GM23248 (cell line): ENCODE results near the gene PTH2. TPM values are rescaled to one million over a fixed set of nuclear protein-coding genes. Genes with fewer than 3 reads are reported as not detected.

Source experiments
- DNase-seq: peaks from one replicate; pipeline ENCODE4 v3.0.0-alpha.2; 2015
- H2AFZ ChIP-seq: fragments of 200-600 bp; sonication (generic); 2 replicates; pipeline ENCODE4 v1.6.1; 2016; ENCODE audit warnings: antibody characterized with exemption
- H3F3A ChIP-seq: fragments of 200-600 bp; sonication (generic); 2 replicates; pipeline ENCODE4 v1.6.1; 2016; ENCODE audit warnings: mild to moderate bottlenecking, antibody characterized with exemption, mixed run types; ENCODE audit not compliant: insufficient read depth
- H3K27ac ChIP-seq: fragments of 200-600 bp; sonication (generic); 2 replicates; pipeline ENCODE4 v1.5.1; 2016; ENCODE audit warnings: mild to moderate bottlenecking
- H3K27me3 ChIP-seq: fragments of 200-600 bp; sonication (generic); replicated peaks from 2 replicates; pipeline ENCODE4 v1.6.1; 2016; ENCODE audit warnings: mild to moderate bottlenecking; ENCODE audit not compliant: insufficient read depth
- H3K36me3 ChIP-seq: fragments of 200-600 bp; sonication (generic); 2 replicates; pipeline ENCODE4 v1.6.1; 2016; ENCODE audit warnings: low read depth, mild to moderate bottlenecking
- H3K4me1 ChIP-seq: fragments of 200-600 bp; sonication (generic); 2 replicates; pipeline ENCODE4 v1.6.1; 2016; ENCODE audit warnings: mild to moderate bottlenecking; ENCODE audit not compliant: insufficient read depth
- H3K4me2 ChIP-seq: fragments of 200-600 bp; sonication (generic); one replicate; pipeline ENCODE4 v1.6.1; 2016; ENCODE audit warnings: mild to moderate bottlenecking; ENCODE audit not compliant: unreplicated experiment
- H3K4me3 ChIP-seq: fragments of 200-600 bp; sonication (generic); 2 replicates; pipeline ENCODE4 v1.5.1; 2016; ENCODE audit warnings: mild to moderate bottlenecking
- H3K79me2 ChIP-seq: fragments of 200-600 bp; sonication (generic); 2 replicates; pipeline ENCODE4 v1.6.1; 2016; ENCODE audit warnings: mild to moderate bottlenecking; ENCODE audit not compliant: insufficient read depth
- H3K9ac ChIP-seq: fragments of 200-600 bp; sonication (generic); 2 replicates; pipeline ENCODE4 v1.6.1; 2016; ENCODE audit warnings: mild to moderate bottlenecking
- H3K9me2 ChIP-seq: fragments of 200-600 bp; sonication (generic); 2 replicates; pipeline ENCODE4 v1.6.1; 2016; ENCODE audit warnings: mixed run types, mild to moderate bottlenecking, moderate library complexity; ENCODE audit not compliant: insufficient read depth
- H3K9me3 ChIP-seq: fragments of 200-600 bp; sonication (generic); one replicate; pipeline ENCODE4 v1.6.1; 2017; ENCODE audit warnings: low read depth
- H4K20me1 ChIP-seq: fragments of 200-600 bp; sonication (generic); 2 replicates; pipeline ENCODE4 v1.6.0; 2016; ENCODE audit not compliant: insufficient read depth
- EZH2 ChIP-seq: fragments of 200-600 bp; sonication (generic); IDR thresholded peaks from 2 replicates; pipeline ENCODE4 v1.6.1; 2018; ENCODE audit warnings: antibody characterized with exemption, mild to moderate bottlenecking; ENCODE audit not compliant: insufficient read depth, poor library complexity, severe bottlenecking
- EZH2phosphoT487 ChIP-seq: fragments of 200-600 bp; sonication (generic); IDR thresholded peaks from 2 replicates; pipeline ENCODE4 v1.6.1; 2018; ENCODE audit warnings: antibody characterized with exemption, moderate library complexity, mild to moderate bottlenecking, low read depth; ENCODE audit not compliant: insufficient read depth
- WGBS, 2 experiments: methylation state at CpG; one replicate each; pipeline ENCODE4 v1.1.6; 2015 to 2017; ENCODE audit warnings: low lambda C conversion rate in 2 of 2, low coverage in 1 of 2; ENCODE audit errors: missing lambda C conversion rate in 2 of 2; 5-methylcytosine and 5-hydroxymethylcytosine counted together
- in situ Hi-C: fragments of 300-500 bp; cut with MboI; formaldehyde crosslinking; loops from 2 replicates; pipeline ENCODE4 v1.15.0; 2020
- polyA plus RNA-seq: library from polyadenylated mRNA; unstranded; fragments of >200 nt; fragmentation: Nextera tagmentation; extraction: Ambion mirVana; gene quantifications from 2 replicates; pipeline ENCODE4 v1.2.1, GENCODE V29; 2016
- total RNA-seq: library from RNA; depleted of rRNA; stranded (reverse); fragments of >200 nt; shearing (Covaris generic); gene quantifications from 2 replicates; pipeline ENCODE4 v1.2.3, GENCODE V29; 2014

The PTH2 gene
- total and polyA plus RNA-seq, 2 experiments from 2014 or later, result not detected

- DNase-seq, result peak; percentile 36
- no peak overlapping the region for H3K27ac ChIP-seq
- H3K9ac ChIP-seq, result no peak overlapping the region
- H3K9me2 ChIP-seq, result no peaks in the 10 kb centered on the region
- peak overlapping the region; percentile 37 for H3K4me2 ChIP-seq
- H3K27me3 ChIP-seq, result peaks cover 28% of the 10 kb centered on the region
- H3K9me3 ChIP-seq, result no peaks in the 10 kb centered on the region
- 3 to 12% methylated on average over 7 to 11 of the region's 11 CpGs for WGBS, 2 experiments
- no peaks in the 10 kb centered on the region for H3K79me2 ChIP-seq
- peak overlapping the region; percentile 82; the same call in 1 of the 2 replicates for H3K4me3 ChIP-seq
- H3K36me3 ChIP-seq, result no peaks in the 10 kb centered on the region
- no peak for TF ChIP-seq EZH2phosphoT487
- in situ Hi-C loops, result no loop called here
- H4K20me1 ChIP-seq, result no peaks in the 10 kb centered on the region
- H3F3A ChIP-seq, result peaks cover 13% of the 10 kb centered on the region
- peak overlapping the region; percentile 91 for H2AFZ ChIP-seq
- H3K4me1 ChIP-seq, result no peaks in the 10 kb centered on the region
Observed at GRCh38 chr19:49442354-49442753, 19.1 kb upstream of the PTH2 start.

DNA sequence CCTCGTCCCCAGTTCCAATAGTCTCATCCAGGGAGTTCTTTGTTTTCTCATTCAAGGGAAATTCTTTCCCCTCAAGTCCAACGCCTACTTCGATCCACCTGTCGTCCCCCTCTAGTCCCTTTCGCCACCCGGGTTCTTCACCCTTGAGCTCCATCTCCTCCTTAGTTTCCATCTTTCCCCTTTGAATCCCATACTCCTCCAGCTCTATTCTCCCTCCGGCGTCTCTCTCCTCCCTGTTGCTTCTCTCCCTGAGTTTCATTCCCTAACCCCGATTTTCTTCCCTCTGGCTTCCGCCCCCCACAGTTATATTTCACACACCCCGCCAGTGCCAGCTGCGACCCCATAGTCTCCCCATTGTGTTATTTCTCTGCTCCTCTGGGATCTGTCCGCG lies 18.7 kb upstream of the PTH2 start:
- peak overlapping the region; percentile 37 for H3K4me2 ChIP-seq
- H4K20me1 ChIP-seq, result no peaks in the 10 kb centered on the region
- H3K27ac ChIP-seq, result no peak overlapping the region
- H3K79me2 ChIP-seq, result no peaks in the 10 kb centered on the region
- TF ChIP-seq EZH2phosphoT487 (no peak), EZH2 (no peak)
- no peak overlapping the region for H3K9ac ChIP-seq
- H3K27me3 ChIP-seq, result peaks cover 29% of the 10 kb centered on the region
- DNase-seq, result no peak
- H3K4me1 ChIP-seq, result no peaks in the 10 kb centered on the region
- peak overlapping the region; percentile 91 for H2AFZ ChIP-seq
- H3K4me3 ChIP-seq, result peak overlapping the region; percentile 82; the same call in 1 of the 2 replicates
- H3K36me3 ChIP-seq, result no peaks in the 10 kb centered on the region
- in situ Hi-C loops, result no loop called here
- 3 to 7% methylated on average over 11 to 14 of the region's 14 CpGs for WGBS, 2 experiments
- no peaks in the 10 kb centered on the region for H3K9me2 ChIP-seq
- H3F3A ChIP-seq, result peaks cover 13% of the 10 kb centered on the region
- H3K9me3 ChIP-seq, result no peaks in the 10 kb centered on the region

GRCh38 chr19:49441210-49441959 lies 18.1 kb upstream of the PTH2 start, which contains the start of gene SLC17A7:
TSS of gene SLC17A7 (minus strand) at chr19:49441527. CDS start at chr19:49441379, 148 bp downstream.
- Histone ChIP-seq H2AFZ (peak within 1 kb of the TSS; percentile 91), H4K20me1 (no peaks in the 10 kb centered on the region)
- in situ Hi-C loops, result no loop called here

GRCh38 chr19:49440439-49441209 lies 17.4 kb upstream of the PTH2 start:
- no peaks in the 10 kb centered on the region for H3K9me2 ChIP-seq
- H3K36me3 ChIP-seq, result no peaks in the 10 kb centered on the region
- H3F3A ChIP-seq, result peaks cover 13% of the 10 kb centered on the region
- no peak overlapping the region for H3K27ac ChIP-seq
- H3K9ac ChIP-seq, result no peak overlapping the region
- WGBS, 2 experiments, result 26 to 31% methylated on average over 18 to 19 of the region's 19 CpGs
- in situ Hi-C loops, result no loop called here
- no peaks in the 10 kb centered on the region for H3K9me3 ChIP-seq
- no peak overlapping the region for H3K4me2 ChIP-seq
- H3K4me3 ChIP-seq, result no peak overlapping the region
- no peak for DNase-seq
- H3K4me1 ChIP-seq, result no peaks in the 10 kb centered on the region
- H4K20me1 ChIP-seq, result no peaks in the 10 kb centered on the region
- no peak overlapping the region for H2AFZ ChIP-seq
- TF ChIP-seq EZH2 (peak; percentile 91), EZH2phosphoT487 (0 out of 2 replicates have a peak, but pooled peaks have one; percentile 5)
- H3K27me3 ChIP-seq, result peaks cover 43% of the 10 kb centered on the region
- no peaks in the 10 kb centered on the region for H3K79me2 ChIP-seq

More at GRCh38 chr19:49441210-49441959, 18.1 kb upstream of the PTH2 start, which contains the start of gene SLC17A7:
- 3 to 6% methylated on average over 17 to 27 of the region's 56 CpGs for WGBS, 2 experiments
- Histone ChIP-seq H3K9ac (no peak within 1 kb of the TSS), H3K27ac (no peak within 1 kb of the TSS), H3K27me3 (peaks cover 35% of the 10 kb centered on the region), H3K9me3 (no peaks in the 10 kb centered on the region), H3K9me2 (no peaks in the 10 kb centered on the region), H3F3A (peaks cover 13% of the 10 kb centered on the region), H3K79me2 (no peaks in the 10 kb centered on the region), H3K4me3 (peak within 1 kb of the TSS; percentile 82; the same call in 1 of the 2 replicates), H3K4me2 (peak within 1 kb of the TSS; percentile 37), H3K36me3 (no peaks in the 10 kb centered on the region), H3K4me1 (no peaks in the 10 kb centered on the region)
- DNase-seq, result peak; percentile 45
- TF ChIP-seq EZH2phosphoT487 (no peak), EZH2 (no peak)
